Measurements from ENCODE around the gene TANGO6. TPM values are rescaled to one million over a fixed set of nuclear protein-coding genes. Genes with fewer than 3 reads are reported as not detected.

The TANGO6 gene
- total and polyA plus RNA-seq, 2 of the 8 experiments (the other 6 are each of a cell fraction or from before 2014, with no cell fraction given): 5.0 to 19.5 TPM

DNA sequence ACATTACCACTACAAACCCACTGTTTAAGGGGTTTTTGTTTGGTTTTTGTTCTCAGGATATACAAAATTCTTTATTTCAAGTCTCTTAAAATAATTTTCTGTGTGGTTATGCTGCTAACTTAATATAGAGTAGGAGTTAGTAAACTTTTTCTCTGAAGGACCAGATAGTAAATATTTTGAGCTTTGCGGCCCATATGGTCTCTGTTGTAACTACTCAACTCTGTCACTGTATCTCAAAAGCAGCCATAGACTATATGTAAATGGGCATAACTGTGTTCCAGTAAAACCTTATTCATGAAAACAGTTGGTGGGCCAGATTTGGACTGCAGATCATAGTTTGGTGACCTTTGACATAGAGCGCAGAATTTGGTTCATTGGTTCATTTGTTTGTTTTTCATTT lies 7.2 kb downstream of the TANGO6 start:
- no peak overlapping the region for H3K18ac ChIP-seq (ENCODE audit: extremely low read depth, low read length)
- WGBS, 2 experiments (ENCODE audit: extremely low coverage in 1 of 2, insufficient coverage in 1 of 2, insufficient read length in 1 of 2, insufficient replicate concordance in 2 of 2, low coverage in 1 of 2, low lambda C conversion rate in 2 of 2, missing lambda C conversion rate in 1 of 2): 93% methylated on average over 2 of the region's 2 CpGs; no CpG with 5 or more reads in 1 of the 2 experiments

More for the DNA sequence above, 7.2 kb downstream of the TANGO6 start:
- H3K79me2 ChIP-seq (ENCODE audit: control insufficient read depth in 1 of 2, insufficient read depth in 2 of 2, low read length in 2 of 2): no peaks in the 10 kb centered on the region; a peak in 1 of 4 replicates
- no peaks in the 10 kb centered on the region for H4K20me1 ChIP-seq (replicated peaks in 1 of 2; ENCODE audit: control insufficient read depth in 1 of 2, insufficient read depth in 2 of 2, low read length in 2 of 2)
- H3K36me3 ChIP-seq (ENCODE audit: control insufficient read depth in 2 of 4, insufficient read depth in 4 of 4, low read length in 3 of 4): no peaks in the 10 kb centered on the region
- H2BK20ac ChIP-seq (ENCODE audit: low read length): no peak overlapping the region
- H3K4me1 ChIP-seq (replicated peaks in 1 of 4; ENCODE audit: control insufficient read depth in 3 of 4, insufficient read depth in 4 of 4, low read length in 3 of 4): no peaks in the 10 kb centered on the region
- no peak overlapping the region for H4K91ac ChIP-seq (replicated peaks; ENCODE audit: insufficient read length, low read length)
- TF ChIP-seq SP2 (IDR thresholded peaks at IDR 0.05; ENCODE audit: low read length) (no peak), KDM4A (IDR thresholded peaks at IDR 0.05; ENCODE audit: low read depth, low read length, severe bottlenecking) (no peak), MAFK (IDR thresholded peaks at IDR 0.05; ENCODE audit: low read depth, low read length) (no peak), BRCA1 (IDR thresholded peaks at IDR 0.05; ENCODE audit: low read depth, low read length) (no peak)
- no peaks in the 10 kb centered on the region for H3K79me1 ChIP-seq (ENCODE audit: low read depth, low read length)
- CTCF ChIA-PET (ENCODE audit: partially characterized antibody): interaction anchor here (1.6 kb wide), 2 partner anchors 264 to 273 kb away, joined by 3 to 9 read pairs; no protein-coding TSS in a partner anchor
- no peak overlapping the region for H3K23ac ChIP-seq (ENCODE audit: insufficient read length)
- no peak overlapping the region for H2AFZ ChIP-seq (ENCODE audit: low read length)
- DNase-seq (ENCODE audit: low read depth in 1 of 2, low spot score in 2 of 2) (no peak), FAIRE-seq (no peak)
- H3K27me3 ChIP-seq (replicated peaks in 1 of 4; ENCODE audit: control insufficient read depth in 3 of 4, extremely low read depth in 1 of 4, insufficient read depth in 3 of 4, low read length in 3 of 4): no peaks in the 10 kb centered on the region
- no peak overlapping the region for H3K9ac ChIP-seq (replicated peaks in 1 of 4; ENCODE audit: extremely low read depth in 1 of 4, low read depth in 3 of 4, low read length in 3 of 4)
- no peaks in the 10 kb centered on the region for H3K23me2 ChIP-seq (ENCODE audit: low read depth, low read length)
- no peak overlapping the region for H2BK15ac ChIP-seq (ENCODE audit: low read length)
- no peak overlapping the region for H3K14ac ChIP-seq (ENCODE audit: insufficient read length)
- no peak overlapping the region for H3K4me2 ChIP-seq (ENCODE audit: insufficient read depth in 1 of 2, low read depth in 2 of 2, low read length in 2 of 2)
- no peak overlapping the region for H2BK5ac ChIP-seq (ENCODE audit: low read depth, low read length)
- no peak overlapping the region for H3K56ac ChIP-seq (replicated peaks; ENCODE audit: insufficient read length, low read depth, low read length)
- H2AK5ac ChIP-seq (ENCODE audit: low read depth, low read length): no peak overlapping the region
- no peak overlapping the region for H3K4ac ChIP-seq (replicated peaks; ENCODE audit: insufficient read length, low read depth, low read length)
- no peak overlapping the region for H2BK120ac ChIP-seq (replicated peaks; ENCODE audit: low read depth, low read length)
- no peak overlapping the region for H2BK12ac ChIP-seq (ENCODE audit: low read depth, low read length)
- H4K5ac ChIP-seq (ENCODE audit: insufficient read length, low read depth, low read length): no peak overlapping the region
- no peaks in the 10 kb centered on the region for H3K9me3 ChIP-seq (ENCODE audit: insufficient read depth in 2 of 2, low read depth in 1 of 2, low read length in 1 of 2)
- H3K27ac ChIP-seq (ENCODE audit: low read depth, low read length): no peak overlapping the region
- H4K8ac ChIP-seq (ENCODE audit: extremely low read depth, insufficient read depth, low read length): no peak overlapping the region
- POLR2A ChIA-PET (ENCODE audit: partially characterized antibody): interaction anchor here (0.6 kb wide), 1 partner anchor 97 kb away, joined by 3 read pairs; no protein-coding TSS in a partner anchor
- H3K4me3 ChIP-seq (ENCODE audit: extremely low read depth in 1 of 4, insufficient read depth in 2 of 4, low read depth in 3 of 4, low read length in 4 of 4): no peak overlapping the region
